HG02759 (cell line): Measurements from ENCODE around the gene KIR2DL4.
"Not testable (repeated sequence)": the region's sequence is repeated elsewhere in the genome, so short reads cannot be mapped to it uniquely, and the experiment has no call there.

Source experiments
- ATAC-seq: cut with Tn5 transposase; IDR thresholded peaks from one replicate; pipeline ENCODE4 v1.9.1; 2021; ENCODE audit warnings: mild to moderate bottlenecking, moderate library complexity; ENCODE audit not compliant: unreplicated experiment

KIR2DL4 gene

DNA sequence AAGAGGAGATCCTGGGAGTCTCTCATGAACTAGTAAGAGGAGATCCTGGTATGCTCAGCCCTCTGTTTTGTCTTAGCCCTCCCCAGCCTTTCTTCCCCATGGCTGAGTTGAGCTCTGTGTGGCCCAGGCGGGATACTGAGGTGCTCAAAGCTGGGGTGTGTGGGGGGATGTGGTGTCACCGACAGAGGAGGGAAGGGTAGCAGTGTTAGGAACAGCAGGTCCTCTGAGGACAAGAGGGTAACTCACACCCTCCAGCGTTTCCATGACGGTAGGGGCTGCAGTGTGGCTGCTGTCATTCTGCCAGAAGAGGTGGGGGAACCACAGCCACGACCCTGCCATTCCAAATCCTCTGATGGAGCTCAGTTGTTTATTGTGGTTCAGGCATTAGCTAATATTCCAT is 691 bp downstream of the KIR2DL4 start:
- ATAC-seq, result no peak

DNA sequence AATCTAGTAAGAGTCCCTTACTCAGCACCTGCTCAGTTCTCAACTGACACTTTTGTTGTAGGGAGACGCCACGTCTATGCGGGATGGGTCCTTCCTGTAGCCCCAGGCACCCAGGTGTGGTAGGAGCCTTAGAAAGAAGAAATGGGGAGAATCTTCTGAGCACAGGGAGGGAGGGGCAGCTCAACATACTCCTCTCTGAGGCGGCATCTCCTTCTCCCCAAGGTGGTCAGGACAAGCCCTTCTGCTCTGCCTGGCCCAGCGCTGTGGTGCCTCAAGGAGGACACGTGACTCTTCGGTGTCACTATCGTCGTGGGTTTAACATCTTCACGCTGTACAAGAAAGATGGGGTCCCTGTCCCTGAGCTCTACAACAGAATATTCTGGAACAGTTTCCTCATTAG is 1.2 kb downstream of the KIR2DL4 start:
- ATAC-seq, result no peak

DNA sequence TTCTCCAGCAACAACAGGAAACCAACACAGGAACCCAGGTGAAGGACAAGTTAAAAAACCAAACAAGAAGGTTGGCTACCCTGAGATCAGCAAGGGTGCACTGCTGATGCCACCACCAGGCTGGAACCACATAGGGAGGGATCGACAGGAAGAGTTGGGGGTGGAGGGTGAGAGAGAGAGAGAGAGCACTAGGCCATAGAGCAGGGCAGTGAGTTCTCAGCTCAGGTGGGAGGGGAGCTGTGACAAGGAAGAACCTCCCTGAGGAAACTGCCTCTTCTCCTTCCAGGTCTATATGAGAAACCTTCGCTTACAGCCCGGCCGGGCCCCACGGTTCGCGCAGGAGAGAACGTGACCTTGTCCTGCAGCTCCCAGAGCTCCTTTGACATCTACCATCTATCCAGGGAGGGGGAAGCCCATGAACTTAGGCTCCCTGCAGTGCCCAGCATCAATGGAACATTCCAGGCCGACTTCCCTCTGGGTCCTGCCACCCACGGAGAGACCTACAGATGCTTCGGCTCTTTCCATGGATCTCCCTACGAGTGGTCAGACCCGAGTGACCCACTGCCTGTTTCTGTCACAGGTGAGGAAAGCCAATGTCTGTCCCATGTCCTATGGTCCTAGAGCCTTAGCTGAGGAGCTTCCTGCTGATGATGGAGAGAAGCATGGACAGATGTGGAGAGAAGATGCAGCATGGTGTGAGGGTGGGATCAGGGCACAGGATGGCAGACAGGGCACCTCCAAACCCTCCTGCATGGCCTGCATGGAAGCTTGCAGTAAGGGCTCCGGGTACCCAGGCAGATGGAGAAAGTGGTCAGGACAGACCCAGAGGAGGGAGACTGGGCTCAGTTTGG is 2.5 kb downstream of the KIR2DL4 start:
- no peak for ATAC-seq

DNA sequence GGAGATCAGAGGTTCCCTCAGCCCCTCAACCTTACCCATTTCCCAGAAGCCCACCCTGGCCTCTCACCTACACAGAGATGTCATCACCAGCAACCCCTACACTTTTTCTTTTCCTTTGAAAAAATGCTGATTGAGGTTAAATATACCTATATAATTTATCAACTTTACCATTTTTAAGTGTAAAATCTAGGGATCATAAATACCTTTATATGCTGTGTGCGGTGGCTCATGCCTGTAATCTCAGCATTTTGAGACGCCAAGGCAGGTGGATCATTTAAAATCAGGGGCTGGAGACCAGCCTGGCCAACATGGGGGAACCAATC is 3.1 kb downstream of the KIR2DL4 start:
- ATAC-seq, result no peak

DNA sequence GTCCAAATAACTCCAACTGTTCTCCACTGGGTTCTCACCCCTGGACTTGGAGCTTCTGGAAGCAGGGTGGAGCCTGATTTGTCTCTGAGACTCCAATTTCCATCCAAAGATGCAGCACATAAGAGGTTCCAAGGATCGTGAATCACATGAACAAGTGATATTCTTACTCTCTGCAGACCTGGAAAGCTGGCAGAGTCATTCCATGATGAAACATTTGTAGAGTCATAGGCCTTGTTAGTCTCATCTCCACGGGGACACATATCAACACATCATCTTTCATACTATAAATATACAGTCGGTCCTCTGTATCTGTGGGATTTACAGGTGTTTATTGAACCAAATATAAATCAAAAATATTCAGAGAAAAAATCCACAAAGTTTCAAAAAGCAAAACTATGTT is 11.2 kb downstream of the KIR2DL4 start:
- ATAC-seq, result not testable (repeated sequence)

DNA sequence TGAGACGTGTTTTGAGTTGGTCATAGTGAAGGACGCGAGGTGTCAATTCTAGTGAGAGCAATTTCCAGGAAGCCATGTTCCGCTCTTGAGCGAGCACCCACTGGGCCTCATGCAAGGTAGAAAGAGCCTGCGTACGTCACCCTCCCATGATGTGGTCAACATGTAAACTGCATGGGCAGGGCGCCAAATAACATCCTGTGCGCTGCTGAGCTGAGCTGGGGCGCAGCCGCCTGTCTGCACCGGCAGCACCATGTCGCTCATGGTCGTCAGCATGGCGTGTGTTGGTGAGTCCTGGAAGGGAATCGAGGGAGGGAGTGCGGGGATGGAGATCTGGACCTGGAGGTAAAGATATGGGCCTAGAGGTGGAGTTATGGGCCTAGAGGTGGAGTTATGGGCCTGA is 12.8 kb downstream of the KIR2DL4 start, which contains the start of gene KIR3DL1:
Gene KIR3DL1 (plus strand): TSS at position 218 of the 400 bp plus-strand sequence.
- not testable (repeated sequence) for ATAC-seq

DNA sequence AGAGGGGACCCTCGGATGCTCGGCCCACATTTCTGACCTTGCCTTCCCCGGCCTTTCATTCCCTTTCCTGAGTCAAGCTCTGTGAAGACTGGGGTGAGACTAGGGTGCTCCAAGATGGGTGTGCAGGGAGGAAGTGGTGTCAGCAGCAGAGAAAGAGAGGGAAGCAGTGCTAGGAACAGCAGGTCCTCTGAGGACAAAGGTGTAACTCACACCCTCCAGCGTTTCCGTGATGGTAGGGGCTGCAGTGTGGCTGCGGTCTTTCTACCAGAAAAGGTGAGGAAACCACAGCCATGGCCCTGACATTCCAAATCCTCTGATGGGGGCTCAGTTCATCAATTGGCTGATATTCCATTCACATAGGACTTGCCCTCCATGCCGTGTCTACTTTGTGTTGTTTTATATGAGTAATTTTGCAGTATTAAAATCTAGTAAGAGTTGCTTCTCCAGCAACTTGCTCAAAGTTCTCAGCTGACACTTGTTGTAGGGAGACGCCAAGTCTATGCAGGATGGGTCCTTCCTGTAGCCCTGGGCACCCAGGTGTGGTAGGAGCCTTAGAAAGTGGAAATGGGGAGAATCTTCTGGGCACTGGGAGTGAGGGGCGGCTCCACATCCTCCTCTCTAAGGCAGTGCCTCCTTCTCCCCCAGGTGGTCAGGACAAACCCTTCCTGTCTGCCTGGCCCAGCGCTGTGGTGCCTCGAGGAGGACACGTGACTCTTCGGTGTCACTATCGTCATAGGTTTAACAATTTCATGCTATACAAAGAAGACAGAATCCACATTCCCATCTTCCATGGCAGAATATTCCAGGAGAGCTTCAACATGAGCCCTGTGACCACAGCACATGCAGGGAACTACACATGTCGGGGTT is 14.5 kb downstream of the KIR2DL4 start:
- no peak for ATAC-seq

DNA sequence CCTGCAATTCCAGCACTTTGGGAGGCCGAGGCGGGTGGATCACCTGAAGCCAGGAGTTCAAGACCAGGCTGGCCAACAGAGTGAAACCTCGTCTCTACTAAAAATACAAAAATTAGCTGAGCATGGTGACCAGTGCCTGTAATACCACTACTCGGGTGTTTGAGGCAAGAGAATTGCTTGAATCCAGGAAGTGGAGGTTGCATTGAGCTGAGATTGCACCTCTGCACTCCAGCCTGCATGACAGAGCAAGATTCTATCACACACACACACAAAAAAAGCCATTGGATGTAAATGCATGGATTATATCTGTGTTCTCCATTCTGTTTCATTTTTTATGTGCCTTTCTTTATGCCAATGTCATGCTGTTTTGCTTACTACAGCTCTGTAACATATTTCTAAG is 21.0 kb downstream of the KIR2DL4 start:
- not testable (repeated sequence) for ATAC-seq

DNA sequence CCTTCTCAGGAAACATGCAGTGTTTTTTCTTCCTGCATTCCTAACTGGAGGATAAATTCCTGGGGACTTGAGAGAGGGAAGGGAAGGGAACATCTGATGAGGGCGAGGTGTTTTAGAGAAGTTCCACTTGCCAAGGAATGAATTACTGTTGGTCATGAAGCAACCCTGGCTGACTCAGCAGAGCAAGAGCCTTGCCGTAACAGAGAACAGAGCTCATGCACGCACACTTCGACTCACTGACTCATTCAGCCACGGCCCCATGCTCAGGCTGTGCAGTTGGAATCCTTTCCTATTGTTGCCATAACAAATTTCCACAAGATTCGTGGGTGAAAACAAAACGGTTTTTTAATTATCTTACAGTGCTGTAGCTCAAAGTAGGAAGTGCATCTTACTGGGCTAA is 21.9 kb downstream of the KIR2DL4 start:
- not testable (repeated sequence) for ATAC-seq

DNA sequence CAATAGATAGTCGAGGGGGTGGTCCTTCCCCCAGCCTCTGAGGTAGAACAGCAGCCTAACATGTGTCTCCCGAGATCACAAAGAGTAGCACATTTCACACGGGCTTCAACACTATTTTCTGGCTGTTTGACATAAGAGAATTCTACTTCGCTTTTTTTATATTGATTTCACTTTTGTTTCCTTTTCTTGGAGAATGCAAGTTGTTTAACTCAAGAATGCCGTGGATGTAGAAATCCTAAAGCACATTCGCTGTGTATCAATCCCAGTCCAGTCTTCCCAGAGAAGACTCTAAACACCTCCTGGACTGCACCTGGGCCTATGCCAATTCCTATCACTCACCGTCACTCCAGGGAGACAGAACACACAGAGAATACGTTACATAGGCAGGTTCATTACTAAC is 24.7 kb downstream of the KIR2DL4 start:
- not testable (repeated sequence) for ATAC-seq

DNA sequence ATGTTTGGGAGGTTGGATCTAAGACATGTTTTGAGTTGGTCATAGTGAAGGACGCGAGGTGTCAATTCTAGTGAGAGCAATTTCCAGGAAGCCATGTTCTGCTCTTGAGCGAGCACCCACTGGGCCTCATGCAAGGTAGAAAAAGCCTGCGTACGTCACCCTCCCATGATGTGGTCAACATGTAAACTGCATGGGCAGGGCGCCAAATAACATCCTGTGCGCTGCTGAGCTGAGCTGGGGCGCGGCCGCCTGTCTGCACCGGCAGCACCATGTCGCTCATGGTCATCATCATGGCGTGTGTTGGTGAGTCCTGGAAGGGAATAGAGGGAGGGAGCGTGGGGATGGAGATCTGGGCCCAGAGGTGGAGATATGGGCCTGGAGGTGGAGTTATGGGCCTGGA is 29.1 kb downstream of the KIR2DL4 start, which contains the start of gene KIR2DS4:
Gene KIR2DS4 (plus strand): TSS at position 181 of the 400 bp plus-strand sequence.
- ATAC-seq, result not testable (repeated sequence)

DNA sequence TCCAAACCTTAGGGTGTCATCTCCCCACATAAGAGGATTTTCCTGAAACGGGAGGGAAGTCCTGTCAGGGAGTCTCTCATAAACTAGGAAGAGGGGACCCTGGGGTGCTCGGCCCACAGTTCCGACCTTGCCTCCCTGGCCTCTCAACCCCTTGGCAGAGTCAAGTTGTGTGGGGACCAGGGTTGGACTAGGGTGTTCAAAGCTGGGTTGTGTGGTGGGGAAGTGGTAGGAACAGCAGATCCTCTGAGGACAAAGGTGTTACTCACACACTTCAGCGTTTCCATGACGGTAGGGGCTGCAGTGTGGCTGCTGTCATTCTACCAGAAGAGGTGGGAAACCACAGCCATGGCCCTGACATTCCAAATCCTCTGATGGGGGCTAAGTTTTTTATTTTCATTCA is 31.7 kb downstream of the KIR2DL4 start:
- ATAC-seq, result not testable (repeated sequence)

DNA sequence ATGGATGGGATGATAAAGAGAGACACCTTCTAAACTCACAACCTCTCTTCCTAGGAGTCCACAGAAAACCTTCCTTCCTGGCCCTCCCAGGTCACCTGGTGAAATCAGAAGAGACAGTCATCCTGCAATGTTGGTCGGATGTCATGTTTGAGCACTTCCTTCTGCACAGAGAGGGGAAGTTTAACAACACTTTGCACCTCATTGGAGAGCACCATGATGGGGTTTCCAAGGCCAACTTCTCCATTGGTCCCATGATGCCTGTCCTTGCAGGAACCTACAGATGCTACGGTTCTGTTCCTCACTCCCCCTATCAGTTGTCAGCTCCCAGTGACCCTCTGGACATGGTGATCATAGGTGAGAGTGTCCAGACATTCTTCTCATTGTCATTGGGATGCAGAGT is 34.1 kb downstream of the KIR2DL4 start:
- not testable (repeated sequence) for ATAC-seq

DNA sequence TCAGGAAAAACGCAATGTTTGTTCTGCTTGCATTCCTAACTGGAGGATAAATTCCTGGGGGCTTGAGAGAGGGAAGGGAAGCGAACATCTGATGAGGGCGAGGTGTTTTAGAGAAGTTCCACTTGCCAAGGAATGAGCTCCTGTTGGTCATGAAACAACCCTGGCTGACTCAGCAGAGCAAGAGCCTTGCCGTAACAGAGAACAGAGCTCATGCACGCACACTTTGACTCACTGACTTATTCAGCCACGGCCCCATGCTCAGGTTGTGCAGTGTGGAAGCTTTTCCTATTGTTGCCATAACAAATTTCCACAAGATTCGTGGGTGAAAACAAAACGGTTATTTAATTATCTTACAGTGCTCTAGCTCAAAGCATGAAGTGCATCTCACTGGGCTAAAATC is 39.8 kb downstream of the KIR2DL4 start:
- not testable (repeated sequence) for ATAC-seq

DNA sequence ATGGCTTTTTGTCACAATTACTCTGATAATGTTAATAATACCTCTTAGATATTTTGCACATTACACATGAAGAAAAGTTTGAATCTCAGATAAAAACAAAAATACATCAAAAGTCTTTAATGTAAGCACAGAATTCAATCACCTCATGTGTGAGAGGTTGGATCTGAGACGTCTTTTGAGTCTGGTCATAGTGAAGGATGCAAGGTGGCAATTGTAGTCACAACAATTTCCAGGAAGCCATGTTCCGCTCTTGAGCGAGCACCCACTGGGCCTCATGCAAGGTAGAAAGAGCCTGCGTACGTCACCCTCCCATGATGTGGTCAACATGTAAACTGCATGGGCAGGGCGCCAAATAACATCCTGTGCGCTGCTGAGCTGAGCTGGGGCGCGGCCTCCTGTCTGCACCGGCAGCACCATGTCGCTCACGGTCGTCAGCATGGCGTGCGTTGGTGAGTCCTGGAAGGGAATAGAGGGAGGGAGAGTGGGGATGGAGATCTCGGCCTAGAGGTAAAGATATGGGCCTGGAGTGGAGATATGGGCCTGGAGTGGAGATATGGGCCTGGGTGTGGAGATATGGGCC is 46.7 kb downstream of the KIR2DL4 start, which contains the start of gene KIR3DL2:
Gene KIR3DL2 (plus strand): TSS at position 383 of the 580 bp plus-strand sequence. CDS start 33 bp downstream, at position 416.
- not testable (repeated sequence) for ATAC-seq

DNA sequence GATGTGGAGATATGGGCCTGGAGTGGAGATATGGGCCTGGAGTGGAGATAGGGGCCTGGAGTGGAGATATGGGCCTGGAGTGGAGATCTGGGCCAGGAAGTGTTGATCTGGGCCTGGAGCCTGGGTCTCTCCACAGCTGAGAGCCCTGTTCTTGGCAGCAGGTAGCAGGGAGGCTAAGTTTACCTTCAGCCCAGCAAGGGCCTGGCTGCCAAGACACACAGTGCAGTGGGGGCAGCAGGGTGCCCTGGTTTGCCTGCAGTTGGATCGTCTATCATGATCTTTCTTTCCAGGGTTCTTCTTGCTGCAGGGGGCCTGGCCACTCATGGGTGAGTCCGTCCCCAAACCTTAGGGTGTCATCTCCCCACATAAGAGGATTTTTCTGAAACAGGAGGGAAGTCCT is 47.5 kb downstream of the KIR2DL4 start:
- ATAC-seq, result no peak

DNA sequence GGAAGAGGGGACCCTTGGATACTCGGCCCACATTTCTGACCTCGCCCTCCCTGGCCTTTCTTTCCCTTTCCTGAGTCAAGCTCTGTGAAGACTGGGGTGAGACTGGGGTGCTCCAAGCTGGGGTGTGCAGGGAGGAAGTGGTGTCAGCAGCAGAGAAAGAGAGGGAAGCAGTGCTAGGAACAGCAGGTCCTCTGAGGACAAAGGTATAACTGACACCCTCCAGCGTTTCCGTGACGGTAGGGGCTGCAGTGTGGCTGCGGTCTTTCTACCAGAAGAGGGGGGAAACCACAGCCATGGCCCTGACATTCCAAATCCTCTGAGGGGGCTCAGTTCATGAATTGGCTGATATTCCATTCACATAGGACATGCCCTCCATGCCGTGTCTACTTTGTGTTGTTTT is 47.9 kb downstream of the KIR2DL4 start:
- no peak for ATAC-seq

DNA sequence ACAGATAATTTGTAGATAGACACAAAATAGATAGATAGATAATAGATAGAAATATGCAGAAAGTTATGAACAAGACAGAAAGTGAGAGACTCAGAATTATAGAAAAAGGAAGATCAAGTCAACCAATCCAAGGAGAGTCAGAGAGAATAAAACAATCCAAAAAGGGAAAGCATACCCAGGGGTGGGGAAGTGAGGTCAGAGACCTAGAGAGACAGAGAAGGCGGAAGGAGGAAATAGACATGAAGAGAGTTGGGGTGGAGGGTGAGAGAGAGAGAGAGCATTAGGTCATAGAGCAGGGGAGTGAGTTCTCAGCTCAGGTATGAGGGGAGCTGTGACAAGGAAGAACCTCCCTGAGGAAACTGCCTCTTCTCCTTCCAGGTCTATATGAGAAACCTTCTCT is 51.8 kb downstream of the KIR2DL4 start:
- not testable (repeated sequence) for ATAC-seq

DNA sequence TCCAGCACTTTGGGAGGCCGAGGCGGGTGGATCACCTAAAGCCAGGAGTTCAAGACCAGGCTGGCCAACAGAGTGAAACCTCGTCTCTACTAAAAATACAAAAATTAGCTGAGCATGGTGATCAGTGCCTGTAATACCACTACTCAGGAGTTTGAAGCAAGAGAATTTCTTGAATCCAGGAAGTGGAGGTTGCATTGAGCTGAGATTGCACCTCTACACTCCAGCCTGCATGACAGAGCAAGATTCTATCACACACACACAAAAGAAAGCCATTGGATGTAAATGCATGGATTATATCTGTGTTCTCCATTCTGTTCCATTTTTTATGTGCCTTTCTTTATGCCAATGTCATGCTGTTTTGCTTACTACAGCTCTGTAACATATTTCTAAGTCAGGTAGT is 55.1 kb downstream of the KIR2DL4 start:
- not testable (repeated sequence) for ATAC-seq

DNA sequence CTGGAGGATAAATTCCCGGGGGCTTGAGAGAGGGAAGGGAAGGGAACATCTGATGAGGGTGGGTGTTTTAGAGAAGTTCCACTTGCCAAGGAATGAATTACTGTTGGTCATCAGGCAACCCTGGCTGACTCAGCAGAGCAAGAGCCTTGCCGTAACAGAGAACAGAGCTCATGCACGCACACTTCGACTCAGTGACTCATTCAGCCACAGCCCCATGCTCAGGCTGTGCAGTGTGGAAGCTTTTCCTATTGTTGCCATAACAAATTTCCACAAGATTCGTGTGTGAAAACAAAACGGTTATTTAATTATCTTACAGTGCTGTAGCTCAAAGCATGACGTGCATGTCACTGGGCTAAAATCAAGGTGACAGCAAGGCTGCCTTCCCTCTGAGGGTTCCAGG is 56.0 kb downstream of the KIR2DL4 start:
- not testable (repeated sequence) for ATAC-seq

DNA sequence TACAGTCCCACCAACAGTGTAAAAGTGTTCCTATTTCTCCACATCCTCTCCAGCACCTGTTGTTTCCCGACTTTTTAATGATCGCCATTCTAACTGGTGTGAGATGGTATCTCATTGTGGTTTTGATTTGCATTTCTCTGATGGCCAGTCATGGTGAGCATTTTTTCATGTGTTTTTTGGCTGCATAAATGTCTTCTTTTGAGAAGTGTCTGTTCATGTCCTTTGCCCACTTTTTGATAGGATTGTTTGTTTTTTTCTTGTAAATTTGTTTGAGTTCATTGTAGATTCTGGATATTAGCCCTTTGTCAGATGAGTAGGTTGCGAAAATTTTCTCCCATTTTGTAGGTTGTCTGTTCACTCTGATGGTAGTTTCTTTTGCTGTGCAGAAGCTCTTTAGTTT is 60.0 kb downstream of the KIR2DL4 start:
- ATAC-seq, result not testable (repeated sequence)
